Thoracic aorta (tissue), 2 donors: Measurements from ENCODE around the gene ADCY9. TPM values are rescaled to one million over a fixed set of nuclear protein-coding genes. Genes with fewer than 3 reads are reported as not detected.
A peak's percentile ranks its signal among the peaks of the same experiment; 100 is the strongest.

ENCODE experiments used
- ATAC-seq: fragments of 150-250 bp; one replicate; pipeline ENCODE4 v1.8.0; 2017; ENCODE audit warnings: low read depth; ENCODE audit not compliant: insufficient number of reproducible peaks, low FRiP score
- DNase-seq: peaks from one replicate; pipeline ENCODE4 v3.0.0-alpha.2; 2020; ENCODE audit warnings: low spot score
- H3K27ac ChIP-seq, 2 donors: fragments of 200-600 bp; sonication (generic); 1 replicate in 1 of 2; 2 replicates in 1 of 2; pipeline ENCODE4 v1.5.1; 2016; ENCODE audit warnings: mild to moderate bottlenecking in 2 of 2, moderate library complexity in 2 of 2
- H3K27me3 ChIP-seq: fragments of 200-600 bp; sonication (generic); replicated peaks from 2 replicates; pipeline ENCODE4 v1.6.0; 2016; ENCODE audit warnings: mild to moderate bottlenecking; ENCODE audit not compliant: insufficient read depth
- H3K36me3 ChIP-seq: fragments of 200-600 bp; sonication (generic); one replicate; pipeline ENCODE4 v1.5.1; 2016
- H3K4me1 ChIP-seq, 2 donors: fragments of 200-600 bp; sonication (generic); 1 replicate in 1 of 2; 2 replicates in 1 of 2; pipeline versions ENCODE4 v1.5.1 to v1.6.0; 2016; ENCODE audit warnings: low read depth in 2 of 2, mild to moderate bottlenecking in 1 of 2; ENCODE audit not compliant: control insufficient read depth in 1 of 2
- H3K4me3 ChIP-seq: fragments of 200-600 bp; sonication (generic); 2 replicates; pipeline ENCODE4 v1.5.1; 2016; ENCODE audit warnings: mild to moderate bottlenecking
- H3K9me3 ChIP-seq: fragments of 200-600 bp; sonication (generic); 2 replicates; pipeline ENCODE4 v1.5.1; 2016
- CTCF ChIP-seq: fragments of 200-600 bp; sonication (generic); IDR thresholded peaks from one replicate; pipeline ENCODE4 v1.5.1; 2019; ENCODE audit warnings: antibody characterized with exemption
- total RNA-seq, 2 donors: library from RNA; depleted of rRNA; stranded (reverse); fragments of >200 nt; gene quantifications; one replicate each; pipeline versions ENCODE4 v1.1.0 to v1.2.3, GENCODE V29; 2016

Gene ADCY9
- total RNA-seq, 2 donors from 2014 or later = 44.1 to 83.8 TPM

- no peaks in the 10 kb centered on the region for H3K27me3 ChIP-seq
- TF ChIP-seq CTCF = no peak
- H3K9me3 ChIP-seq = no peaks in the 10 kb centered on the region
- H3K27ac ChIP-seq = peak overlapping the region; percentile 80 to 83
- DNase-seq (no peak), ATAC-seq (no peak)
- H3K36me3 ChIP-seq = no peaks in the 10 kb centered on the region
- H3K4me1 ChIP-seq = peaks cover 34 to 77% of the 10 kb centered on the region in 2 donors
- peak overlapping the region; percentile 19 for H3K4me3 ChIP-seq
Observed at GRCh38 chr16:4089811-4090301, 26.4 kb downstream of the ADCY9 start.

- H3K27ac ChIP-seq = peak overlapping the region; percentile 80 to 83
Observed at GRCh38 chr16:4089251-4089810, 26.9 kb downstream of the ADCY9 start.

GRCh38 chr16:4087990-4088577 is 28.2 kb downstream of the ADCY9 start:
- Histone ChIP-seq H3K4me3 (peak overlapping the region; percentile 13), H3K4me1 (peaks cover 29 to 61% of the 10 kb centered on the region in 2 donors), H3K36me3 (no peaks in the 10 kb centered on the region), H3K27ac (peak overlapping the region; percentile 48 to 58), H3K27me3 (no peaks in the 10 kb centered on the region), H3K9me3 (no peaks in the 10 kb centered on the region)
- no peak for TF ChIP-seq CTCF
- no peak for DNase-seq
- ATAC-seq = no peak

More at GRCh38 chr16:4089251-4089810, 26.9 kb downstream of the ADCY9 start:
- Histone ChIP-seq H3K4me3 (peak overlapping the region; percentile 19), H3K9me3 (no peaks in the 10 kb centered on the region), H3K4me1 (peaks cover 32 to 72% of the 10 kb centered on the region in 2 donors), H3K27me3 (no peaks in the 10 kb centered on the region), H3K36me3 (no peaks in the 10 kb centered on the region)
- DNase-seq (no peak), ATAC-seq (no peak)
- no peak for TF ChIP-seq CTCF

GRCh38 chr16:4087099-4087885 is 28.9 kb downstream of the ADCY9 start:
- no peaks in the 10 kb centered on the region for H3K9me3 ChIP-seq
- no peaks in the 10 kb centered on the region for H3K36me3 ChIP-seq
- H3K4me1 ChIP-seq = peaks cover 29 to 60% of the 10 kb centered on the region in 2 donors
- DNase-seq = no peak
- H3K27me3 ChIP-seq = no peaks in the 10 kb centered on the region
- H3K4me3 ChIP-seq = peak overlapping the region; percentile 13
- peak overlapping the region; percentile 48 to 58 for H3K27ac ChIP-seq
- no peak for ATAC-seq
- TF ChIP-seq CTCF = no peak

- DNase-seq (no peak), ATAC-seq (no peak)
- peaks cover 23 to 60% of the 10 kb centered on the region in 2 donors for H3K4me1 ChIP-seq
Observed at GRCh38 chr16:4086153-4086552, 30.1 kb downstream of the ADCY9 start.

More at GRCh38 chr16:4086153-4086552, 30.1 kb downstream of the ADCY9 start:
- no peak for TF ChIP-seq CTCF
- Histone ChIP-seq H3K27ac (no peak overlapping the region), H3K9me3 (no peaks in the 10 kb centered on the region), H3K4me3 (no peak overlapping the region), H3K36me3 (no peaks in the 10 kb centered on the region), H3K27me3 (no peaks in the 10 kb centered on the region)
